OCI-LY3 (cell line): ENCODE data around the gene FCER1G.

Experiments
- EZH2phosphoT487 ChIP-seq: fragments of 200-600 bp; shearing (Covaris generic); IDR thresholded peaks from 2 replicates; pipeline ENCODE4 v1.6.1; 2018; ENCODE audit warnings: antibody characterized with exemption, mixed run types, low read depth
- TF ChIP-seq, protein P1 (sequence below): fragments of 200-600, 300-600 bp; sonication (generic); IDR thresholded peaks from 2 replicates; pipeline ENCODE4 v1.5.1; 2014; ENCODE audit warnings: antibody characterized with exemption, low read length, low read depth

- TF ChIP-seq, protein P1, sequence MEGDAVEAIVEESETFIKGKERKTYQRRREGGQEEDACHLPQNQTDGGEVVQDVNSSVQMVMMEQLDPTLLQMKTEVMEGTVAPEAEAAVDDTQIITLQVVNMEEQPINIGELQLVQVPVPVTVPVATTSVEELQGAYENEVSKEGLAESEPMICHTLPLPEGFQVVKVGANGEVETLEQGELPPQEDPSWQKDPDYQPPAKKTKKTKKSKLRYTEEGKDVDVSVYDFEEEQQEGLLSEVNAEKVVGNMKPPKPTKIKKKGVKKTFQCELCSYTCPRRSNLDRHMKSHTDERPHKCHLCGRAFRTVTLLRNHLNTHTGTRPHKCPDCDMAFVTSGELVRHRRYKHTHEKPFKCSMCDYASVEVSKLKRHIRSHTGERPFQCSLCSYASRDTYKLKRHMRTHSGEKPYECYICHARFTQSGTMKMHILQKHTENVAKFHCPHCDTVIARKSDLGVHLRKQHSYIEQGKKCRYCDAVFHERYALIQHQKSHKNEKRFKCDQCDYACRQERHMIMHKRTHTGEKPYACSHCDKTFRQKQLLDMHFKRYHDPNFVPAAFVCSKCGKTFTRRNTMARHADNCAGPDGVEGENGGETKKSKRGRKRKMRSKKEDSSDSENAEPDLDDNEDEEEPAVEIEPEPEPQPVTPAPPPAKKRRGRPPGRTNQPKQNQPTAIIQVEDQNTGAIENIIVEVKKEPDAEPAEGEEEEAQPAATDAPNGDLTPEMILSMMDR = no peak
- TF ChIP-seq EZH2phosphoT487 = no peak
These were observed 11.2 kb downstream of the FCER1G start for GRCh38 chr1:161226320-161226711.
